Measurements from ENCODE around the gene IGSF21. TPM values are rescaled to one million over a fixed set of nuclear protein-coding genes. Genes with fewer than 3 reads are reported as not detected.

IGSF21 gene
- total RNA-seq, 2 experiments from 2014 or later: not detected

DNA sequence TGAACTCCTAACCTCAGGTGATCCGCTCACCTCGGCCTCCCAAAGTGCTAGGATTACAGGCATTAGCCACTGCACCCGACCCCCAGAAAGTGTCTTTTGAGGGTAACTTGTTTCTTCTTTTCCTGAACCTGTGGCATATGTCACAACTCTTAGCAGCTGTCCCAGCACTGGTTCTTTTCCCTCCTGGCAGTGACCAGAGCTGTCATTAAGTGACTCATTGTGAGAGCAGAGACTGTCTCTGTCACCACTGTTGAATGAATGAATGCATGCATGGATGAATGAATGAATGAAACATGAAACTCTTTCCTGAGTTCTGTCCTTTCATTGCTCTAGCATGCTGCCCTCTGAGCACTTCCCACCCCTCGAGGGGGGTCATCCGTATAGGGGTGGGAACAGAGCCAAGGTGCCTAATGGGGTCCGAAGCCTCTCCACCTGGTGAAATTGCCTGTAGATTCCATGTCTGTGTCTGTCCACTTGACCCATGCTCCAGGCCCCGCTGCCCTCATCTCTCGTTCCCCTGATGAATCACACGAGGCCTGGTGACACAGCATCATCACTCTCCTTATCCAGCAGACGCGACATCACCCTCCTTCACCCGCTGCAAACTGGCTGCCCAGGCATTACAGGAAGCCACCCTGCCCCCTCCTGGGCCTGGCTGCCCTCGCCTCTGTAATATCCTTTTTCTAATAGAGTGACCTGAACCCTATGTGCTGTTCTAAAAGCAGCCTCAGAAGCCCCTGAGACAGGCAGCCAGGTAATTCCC, 75.0 kb downstream of the IGSF21 start:
- no peak overlapping the region for H3K4me3 ChIP-seq (ENCODE audit: low read length)
- DNase-seq (peak in 2 of 14 experiments; percentile 13 to 25), ATAC-seq (ENCODE audit: poor library complexity) (no peak)
- ChIA-PET CTCF (no interaction called here), POLR2A (no interaction called here)
- Mint-ChIP-seq H3K9me3 (no peaks in the 10 kb centered on the region), H3K4me1 (ENCODE audit: low read depth) (no peaks in the 10 kb centered on the region), H3K36me3 (ENCODE audit: low read depth) (no peaks in the 10 kb centered on the region), H3K27me3 (peaks cover 47% of the 10 kb centered on the region), H3K4me3 (no peak overlapping the region), H3K27ac (no peak overlapping the region)
- TF ChIP-seq, protein P1, sequence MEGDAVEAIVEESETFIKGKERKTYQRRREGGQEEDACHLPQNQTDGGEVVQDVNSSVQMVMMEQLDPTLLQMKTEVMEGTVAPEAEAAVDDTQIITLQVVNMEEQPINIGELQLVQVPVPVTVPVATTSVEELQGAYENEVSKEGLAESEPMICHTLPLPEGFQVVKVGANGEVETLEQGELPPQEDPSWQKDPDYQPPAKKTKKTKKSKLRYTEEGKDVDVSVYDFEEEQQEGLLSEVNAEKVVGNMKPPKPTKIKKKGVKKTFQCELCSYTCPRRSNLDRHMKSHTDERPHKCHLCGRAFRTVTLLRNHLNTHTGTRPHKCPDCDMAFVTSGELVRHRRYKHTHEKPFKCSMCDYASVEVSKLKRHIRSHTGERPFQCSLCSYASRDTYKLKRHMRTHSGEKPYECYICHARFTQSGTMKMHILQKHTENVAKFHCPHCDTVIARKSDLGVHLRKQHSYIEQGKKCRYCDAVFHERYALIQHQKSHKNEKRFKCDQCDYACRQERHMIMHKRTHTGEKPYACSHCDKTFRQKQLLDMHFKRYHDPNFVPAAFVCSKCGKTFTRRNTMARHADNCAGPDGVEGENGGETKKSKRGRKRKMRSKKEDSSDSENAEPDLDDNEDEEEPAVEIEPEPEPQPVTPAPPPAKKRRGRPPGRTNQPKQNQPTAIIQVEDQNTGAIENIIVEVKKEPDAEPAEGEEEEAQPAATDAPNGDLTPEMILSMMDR (IDR thresholded peaks at IDR 0.05): no peak
- H3K27ac ChIP-seq (ENCODE audit: low read depth in 1 of 2, low read length in 2 of 2): no peak overlapping the region
- intact Hi-C loops (cut with DNase I, micrococcal nuclease): no loop called here
- peaks cover 4 to 8% of the 10 kb centered on the region in 2 experiments for H3K27me3 ChIP-seq (ENCODE audit: control insufficient read depth in 1 of 2, insufficient read depth in 2 of 2, low read length in 2 of 2)
- peaks cover 0 to 4% of the 10 kb centered on the region in 2 experiments for H3K9me3 ChIP-seq (ENCODE audit: control insufficient read depth in 1 of 2, insufficient read depth in 1 of 2, low read length in 2 of 2)
- H3K36me3 ChIP-seq (ENCODE audit: insufficient read depth, low read length): no peaks in the 10 kb centered on the region
- no peaks in the 10 kb centered on the region for H3K4me1 ChIP-seq (ENCODE audit: insufficient read depth, low read length)

DNA sequence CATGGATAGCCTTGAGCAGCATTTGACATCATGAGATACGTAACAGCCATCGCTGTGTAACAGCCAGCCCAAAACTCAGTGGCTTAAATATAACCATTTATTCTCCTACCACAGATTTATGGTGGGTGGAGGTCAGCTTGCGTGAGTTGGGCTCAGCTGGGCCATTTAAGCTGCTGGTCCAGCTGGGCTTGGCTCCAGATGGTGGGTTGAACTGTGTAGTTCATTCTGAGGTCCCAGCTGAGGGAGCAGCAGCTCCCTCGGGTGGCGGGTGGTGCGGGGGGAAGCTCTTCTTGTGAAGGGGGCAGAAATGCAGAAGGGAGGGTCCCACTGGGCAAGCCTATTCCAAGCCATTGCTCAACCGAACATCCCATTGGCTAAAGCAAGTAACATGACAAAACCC, 75.9 kb downstream of the IGSF21 start:
- POLR2A ChIA-PET: no interaction called here
- Histone ChIP-seq H3K27me3 (ENCODE audit: control insufficient read depth in 1 of 2, insufficient read depth in 2 of 2, low read length in 2 of 2) (peaks cover 4 to 7% of the 10 kb centered on the region in 2 experiments), H3K27ac (ENCODE audit: low read depth in 1 of 2, low read length in 2 of 2) (no peak overlapping the region), H3K9me3 (ENCODE audit: control insufficient read depth in 1 of 2, insufficient read depth in 1 of 2, low read length in 2 of 2) (peaks cover 0 to 4% of the 10 kb centered on the region in 2 experiments), H3K36me3 (ENCODE audit: insufficient read depth, low read length) (no peaks in the 10 kb centered on the region), H3K4me3 (ENCODE audit: low read length) (no peak overlapping the region), H3K4me1 (ENCODE audit: insufficient read depth, low read length) (no peaks in the 10 kb centered on the region)
- Mint-ChIP-seq H3K36me3 (ENCODE audit: low read depth) (no peaks in the 10 kb centered on the region), H3K9me3 (no peaks in the 10 kb centered on the region), H3K27ac (no peak overlapping the region), H3K27me3 (peaks cover 42% of the 10 kb centered on the region), H3K4me3 (no peak overlapping the region), H3K4me1 (ENCODE audit: low read depth) (no peaks in the 10 kb centered on the region)
- TF ChIP-seq, protein P1 (IDR thresholded peaks at IDR 0.05): no peak
- CTCF ChIA-PET: no interaction called here
- intact Hi-C loops (cut with DNase I, micrococcal nuclease): no loop called here
- DNase-seq: no peak
- ATAC-seq (ENCODE audit: poor library complexity): no peak

DNA sequence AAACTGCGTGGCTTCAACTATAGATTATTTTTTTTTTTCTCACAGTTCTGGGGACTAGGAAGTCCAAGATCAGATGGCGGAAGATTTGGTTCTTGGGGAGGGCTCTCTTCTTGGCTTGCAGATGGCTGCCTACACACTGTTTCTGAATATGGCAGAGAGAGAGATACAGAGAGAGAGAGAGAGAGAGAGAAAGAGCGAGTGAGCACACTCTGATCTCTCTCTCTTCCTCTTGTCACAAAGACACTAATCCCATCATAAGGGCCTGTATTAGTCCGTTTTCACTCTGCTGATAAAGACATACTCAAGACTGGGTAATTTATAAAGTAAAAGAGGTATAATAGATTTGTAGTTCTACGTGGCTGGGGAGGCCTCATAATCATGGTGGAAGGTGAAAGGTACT, 79.5 kb downstream of the IGSF21 start:
- ATAC-seq (ENCODE audit: poor library complexity): no peak
- Histone ChIP-seq H3K9me3 (ENCODE audit: control insufficient read depth in 1 of 2, insufficient read depth in 1 of 2, low read length in 2 of 2) (peaks cover 0 to 3% of the 10 kb centered on the region in 2 experiments), H3K36me3 (ENCODE audit: insufficient read depth, low read length) (no peaks in the 10 kb centered on the region), H3K27ac (ENCODE audit: low read depth in 1 of 2, low read length in 2 of 2) (no peak overlapping the region), H3K4me1 (ENCODE audit: insufficient read depth, low read length) (no peaks in the 10 kb centered on the region), H3K27me3 (ENCODE audit: control insufficient read depth in 1 of 2, insufficient read depth in 2 of 2, low read length in 2 of 2) (peaks cover 0 to 2% of the 10 kb centered on the region in 2 experiments), H3K4me3 (ENCODE audit: low read length) (no peak overlapping the region)
- H3K36me3 Mint-ChIP-seq (ENCODE audit: low read depth): no peaks in the 10 kb centered on the region
- no peaks in the 10 kb centered on the region for H3K9me3 Mint-ChIP-seq
- H3K27ac Mint-ChIP-seq: no peak overlapping the region
- DNase-seq: no peak
- intact Hi-C loops (cut with DNase I, micrococcal nuclease): no loop called here
- POLR2A ChIA-PET: no interaction called here
- peaks cover 32% of the 10 kb centered on the region for H3K27me3 Mint-ChIP-seq
- H3K4me1 Mint-ChIP-seq (ENCODE audit: low read depth): no peaks in the 10 kb centered on the region
- CTCF ChIA-PET: no interaction called here
- TF ChIP-seq, protein P1 (IDR thresholded peaks at IDR 0.05): no peak
- no peak overlapping the region for H3K4me3 Mint-ChIP-seq

Measured in CD4-positive, alpha-beta T cell (primary cell).